Brain microvascular endothelial cell (primary cell): ENCODE measurements around the gene PIGN.

Source experiments
- DNase-seq: peaks from one replicate; pipeline ENCODE4 v3.0.0-alpha.2; 2020
- H3K27ac ChIP-seq: fragments of 250-450 bp; sonication (Bioruptor Pico); 2 replicates; pipeline ENCODE4 v1.5.1; 2020; ENCODE audit warnings: mild to moderate bottlenecking, moderate library complexity
- H3K27me3 ChIP-seq: fragments of 250-450 bp; sonication (Bioruptor Pico); replicated peaks from 2 replicates; pipeline ENCODE4 v1.5.1; 2020; ENCODE audit warnings: mild to moderate bottlenecking
- H3K36me3 ChIP-seq: fragments of 250-450 bp; sonication (Bioruptor Pico); replicated peaks from 2 replicates; pipeline ENCODE4 v1.5.1; 2020; ENCODE audit warnings: mild to moderate bottlenecking
- H3K4me3 ChIP-seq: 2 replicates; pipeline ENCODE4 v1.5.1; 2011; ENCODE audit warnings: low read depth, mild to moderate bottlenecking, control low read depth, low read length, moderate library complexity
- CTCF ChIP-seq: IDR thresholded peaks from 2 replicates; pipeline ENCODE4 v1.5.1; 2011; ENCODE audit warnings: low read depth, mild to moderate bottlenecking, moderate library complexity, low read length, control low read depth, inconsistent platforms; ENCODE audit errors: missing control alignments
- in situ Hi-C: cut with HindIII; loops from 2 replicates; pipeline ENCODE4 v1.10.0; 2017; ENCODE audit warnings: low sequenced_read_pairs, low pct_ligation_motif_present

PIGN gene

DNA sequence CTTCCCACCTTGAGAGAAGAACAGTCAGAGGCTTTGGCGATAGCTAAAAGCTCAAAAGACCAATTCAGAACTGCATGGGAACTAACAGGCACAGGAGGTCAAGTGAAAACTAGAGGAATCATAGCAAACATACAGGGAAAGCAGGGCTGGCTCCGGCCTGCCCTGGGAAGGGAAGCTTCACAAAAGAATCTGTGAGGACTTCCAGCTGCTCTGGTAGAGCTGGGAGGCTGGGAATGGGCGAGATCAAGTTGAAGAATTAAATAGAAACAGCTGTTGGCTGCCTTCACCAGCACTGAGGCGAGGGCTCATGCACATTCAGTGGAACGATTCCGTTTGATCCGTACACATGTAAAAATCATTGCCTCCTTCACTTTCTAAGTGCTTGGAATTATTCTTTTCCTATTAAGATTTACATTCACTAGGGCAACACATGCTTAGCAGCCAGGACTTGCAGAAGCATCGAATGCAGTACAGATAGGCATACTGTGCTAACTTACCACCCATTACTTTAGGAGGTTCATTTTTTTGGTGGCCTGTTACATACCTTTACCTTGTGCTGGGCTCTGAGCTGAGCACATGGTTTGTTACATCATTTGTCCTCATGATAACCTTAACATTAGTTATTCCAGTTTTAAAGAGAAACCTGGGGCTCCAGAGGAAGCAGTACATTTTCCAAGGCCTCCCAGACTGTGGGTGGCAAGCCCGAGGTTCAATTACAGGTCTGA is 168.7 kb downstream of the PIGN start:
- in situ Hi-C loops, result no loop called here
- no peak for TF ChIP-seq CTCF
- no peaks in the 10 kb centered on the region for H3K36me3 ChIP-seq
- H3K27ac ChIP-seq, result no peak overlapping the region
- no peak overlapping the region for H3K4me3 ChIP-seq
- H3K27me3 ChIP-seq, result no peaks in the 10 kb centered on the region
- no peak for DNase-seq

- in situ Hi-C loops, result no loop called here
- no peak for TF ChIP-seq CTCF
- Histone ChIP-seq H3K27me3 (no peaks in the 10 kb centered on the region), H3K27ac (no peak overlapping the region), H3K36me3 (no peaks in the 10 kb centered on the region), H3K4me3 (no peak overlapping the region)
- no peak for DNase-seq
These were observed 169.2 kb downstream of the PIGN start for GRCh38 chr18:62017618-62018017.

GRCh38 chr18:62011416-62011815 is 175.4 kb downstream of the PIGN start:
- TF ChIP-seq CTCF, result no peak
- in situ Hi-C loops, result no loop called here
- no peaks in the 10 kb centered on the region for H3K27me3 ChIP-seq
- H3K36me3 ChIP-seq, result no peaks in the 10 kb centered on the region
- no peak for DNase-seq
- H3K4me3 ChIP-seq, result no peak overlapping the region
- H3K27ac ChIP-seq, result no peak overlapping the region

DNA sequence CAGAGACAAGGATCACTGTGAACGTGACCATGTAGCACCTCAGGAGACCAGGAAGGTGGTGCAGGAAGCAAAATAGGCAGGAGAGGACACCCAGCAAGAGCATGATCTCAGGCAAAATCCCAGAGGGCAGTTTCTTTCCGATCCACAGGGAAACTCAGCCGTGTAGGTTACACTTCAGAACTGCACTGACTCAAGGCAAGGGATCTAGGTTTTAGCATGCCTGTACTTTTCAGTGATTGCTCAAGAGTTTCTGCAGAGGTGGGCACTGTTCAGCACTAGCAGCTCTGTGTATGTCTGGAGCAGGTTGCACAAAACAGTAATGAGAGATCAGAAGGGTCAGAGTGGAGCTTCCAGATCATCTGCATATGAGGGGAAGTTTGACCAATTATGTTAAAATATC is 177.3 kb downstream of the PIGN start:
- Histone ChIP-seq H3K36me3 (no peaks in the 10 kb centered on the region), H3K4me3 (no peak overlapping the region), H3K27ac (no peak overlapping the region), H3K27me3 (no peaks in the 10 kb centered on the region)
- in situ Hi-C loops, result no loop called here
- no peak for TF ChIP-seq CTCF
- DNase-seq, result no peak

DNA sequence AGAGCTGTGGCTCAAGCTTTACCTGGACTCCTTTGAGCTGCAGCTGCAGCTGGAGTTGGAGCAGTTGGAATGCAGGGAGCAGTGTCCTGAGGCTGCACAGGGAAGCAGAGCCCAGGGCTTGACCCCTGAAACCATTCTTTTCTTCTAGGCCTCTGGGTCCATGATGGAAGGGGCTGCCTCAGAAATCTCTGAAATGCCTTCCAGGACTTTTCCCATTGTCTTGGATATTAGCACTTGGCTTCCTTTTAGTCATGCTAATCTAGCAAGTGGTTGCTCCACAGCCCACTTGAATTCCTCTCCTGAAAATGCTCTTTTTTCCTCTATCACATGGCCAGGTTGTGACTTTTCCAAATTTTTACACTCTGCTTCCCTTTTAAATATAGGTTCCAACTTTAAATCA is 185.5 kb downstream of the PIGN start:
- Histone ChIP-seq H3K36me3 (no peaks in the 10 kb centered on the region), H3K27me3 (no peaks in the 10 kb centered on the region), H3K4me3 (no peak overlapping the region), H3K27ac (no peak overlapping the region)
- no peak for DNase-seq
- TF ChIP-seq CTCF, result no peak
- in situ Hi-C loops, result no loop called here

GRCh38 chr18:61998957-61999356 is 187.9 kb downstream of the PIGN start:
- H3K27me3 ChIP-seq, result no peaks in the 10 kb centered on the region
- H3K36me3 ChIP-seq, result no peaks in the 10 kb centered on the region
- DNase-seq, result peak; percentile 68
- H3K27ac ChIP-seq, result peak overlapping the region; percentile 65
- TF ChIP-seq CTCF, result no peak
- in situ Hi-C loops, result no loop called here
- no peak overlapping the region for H3K4me3 ChIP-seq
